ENCODE measurements around the gene HIVEP1. TPM values are rescaled to one million over a fixed set of nuclear protein-coding genes. Genes with fewer than 3 reads are reported as not detected.

Gene HIVEP1
- total RNA-seq, 2 experiments from 2014 or later: 22.1 to 22.6 TPM

DNA sequence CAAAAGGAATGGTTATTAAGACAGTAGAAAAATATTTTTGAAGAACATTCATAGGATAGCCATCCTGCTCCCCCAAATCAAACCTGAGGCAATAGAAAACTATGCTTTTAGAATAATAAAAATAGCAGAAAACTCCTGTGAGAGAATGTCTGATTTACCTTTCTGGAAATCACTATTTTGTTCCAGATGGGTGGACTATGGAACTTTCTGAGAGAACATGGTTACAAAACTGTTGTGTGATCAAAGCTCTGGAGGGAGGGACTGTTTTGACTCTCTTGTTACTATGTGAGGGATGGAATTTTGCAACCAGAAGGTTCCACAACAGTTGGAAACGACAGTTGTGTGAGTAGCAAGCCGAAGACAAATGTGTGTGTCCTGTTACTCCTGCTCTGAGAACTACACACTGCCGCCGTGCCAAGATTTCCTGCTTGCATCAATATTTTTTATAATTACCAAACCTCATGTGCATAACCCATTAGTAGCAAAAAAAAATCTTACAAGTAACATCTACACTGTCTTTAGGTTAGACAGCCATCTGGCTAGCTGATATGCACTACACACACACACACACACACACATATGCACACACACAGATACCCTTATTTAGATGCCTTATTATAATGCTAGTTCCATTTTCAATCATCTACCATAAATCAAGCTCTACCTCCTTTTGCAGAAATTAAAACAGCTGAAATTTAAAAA lies 11.0 kb upstream of the HIVEP1 start:
- DNase-seq (ENCODE audit: low spot score): no peak
- Histone ChIP-seq H2AFZ (ENCODE audit: low read length) (no peak overlapping the region), H3K9me3 (ENCODE audit: low read length) (no peaks in the 10 kb centered on the region), H3K4me3 (ENCODE audit: low read depth, low read length, poor library complexity, severe bottlenecking) (no peak overlapping the region), H3K79me2 (ENCODE audit: insufficient read depth, low read depth, low read length) (no peaks in the 10 kb centered on the region), H4K20me1 (ENCODE audit: insufficient read depth, low read length) (no peaks in the 10 kb centered on the region), H3K9me2 (ENCODE audit: insufficient read depth, low read length) (no peaks in the 10 kb centered on the region), H3K27ac (ENCODE audit: low read depth, low read length, poor library complexity, severe bottlenecking) (no peak overlapping the region), H3K4me1 (ENCODE audit: insufficient read depth, low read length, poor library complexity, severe bottlenecking) (no peaks in the 10 kb centered on the region), H3K4me2 (ENCODE audit: low read length) (no peak overlapping the region), H3K36me3 (ENCODE audit: insufficient read depth, low read length) (no peaks in the 10 kb centered on the region)
- TF ChIP-seq, protein P1, sequence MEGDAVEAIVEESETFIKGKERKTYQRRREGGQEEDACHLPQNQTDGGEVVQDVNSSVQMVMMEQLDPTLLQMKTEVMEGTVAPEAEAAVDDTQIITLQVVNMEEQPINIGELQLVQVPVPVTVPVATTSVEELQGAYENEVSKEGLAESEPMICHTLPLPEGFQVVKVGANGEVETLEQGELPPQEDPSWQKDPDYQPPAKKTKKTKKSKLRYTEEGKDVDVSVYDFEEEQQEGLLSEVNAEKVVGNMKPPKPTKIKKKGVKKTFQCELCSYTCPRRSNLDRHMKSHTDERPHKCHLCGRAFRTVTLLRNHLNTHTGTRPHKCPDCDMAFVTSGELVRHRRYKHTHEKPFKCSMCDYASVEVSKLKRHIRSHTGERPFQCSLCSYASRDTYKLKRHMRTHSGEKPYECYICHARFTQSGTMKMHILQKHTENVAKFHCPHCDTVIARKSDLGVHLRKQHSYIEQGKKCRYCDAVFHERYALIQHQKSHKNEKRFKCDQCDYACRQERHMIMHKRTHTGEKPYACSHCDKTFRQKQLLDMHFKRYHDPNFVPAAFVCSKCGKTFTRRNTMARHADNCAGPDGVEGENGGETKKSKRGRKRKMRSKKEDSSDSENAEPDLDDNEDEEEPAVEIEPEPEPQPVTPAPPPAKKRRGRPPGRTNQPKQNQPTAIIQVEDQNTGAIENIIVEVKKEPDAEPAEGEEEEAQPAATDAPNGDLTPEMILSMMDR (conservative IDR thresholded peaks at IDR 0.05; ENCODE audit: low read length): no peak
- TF ChIP-seq EZH2phosphoT487 (IDR thresholded peaks at IDR 0.05; ENCODE audit: borderline replicate concordance, low read depth, low read length): no peak
- BruUV-seq (replicated peaks): no TSS peak
- intact Hi-C loops (cut with micrococcal nuclease; ENCODE audit: unreplicated experiment): loop anchor here (10.0 kb wide), 1 partner anchor 604 kb away; no protein-coding TSS in a partner anchor
- ChIA-PET POLR2A (no interaction called here), CTCF (ENCODE audit: unreplicated experiment) (no interaction called here)

DNA sequence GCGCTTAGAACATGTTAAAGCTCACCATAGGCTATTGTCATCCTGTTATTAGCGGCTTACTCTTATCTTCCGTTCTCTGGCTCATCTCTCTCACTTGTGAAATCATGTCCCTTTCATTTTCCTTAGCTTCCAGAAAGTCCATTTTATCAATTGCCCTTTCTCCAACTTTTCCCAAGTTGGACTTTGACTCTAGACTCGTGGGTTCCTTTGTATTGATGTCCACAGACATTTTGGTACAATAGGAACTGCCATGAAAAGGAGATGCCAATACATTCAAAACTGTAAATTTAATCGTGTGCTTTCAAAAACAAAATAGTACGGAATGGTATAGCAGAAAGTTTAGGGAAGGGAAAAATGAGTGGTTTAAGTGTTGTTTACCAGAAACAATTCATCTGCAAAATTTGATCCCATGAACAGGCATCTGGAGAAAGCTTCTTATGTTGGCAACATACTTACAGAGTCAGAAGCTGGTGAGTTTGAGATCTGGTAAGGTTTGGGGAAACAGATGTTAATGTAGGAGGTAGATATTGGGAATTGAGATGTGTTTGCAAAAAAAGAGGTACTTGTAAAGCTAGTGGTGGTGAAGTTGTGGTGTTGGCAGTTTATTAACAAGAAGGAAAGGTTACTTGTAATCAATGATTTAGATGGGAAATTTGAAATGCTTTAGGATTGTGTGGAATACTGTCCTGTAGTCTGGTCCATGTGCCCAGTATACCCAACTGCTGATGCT lies 10.2 kb upstream of the HIVEP1 start:
- Histone ChIP-seq H3K9me2 (ENCODE audit: insufficient read depth, low read length) (no peaks in the 10 kb centered on the region), H2AFZ (ENCODE audit: low read length) (no peak overlapping the region), H3K9me3 (ENCODE audit: low read length) (no peaks in the 10 kb centered on the region), H3K4me2 (ENCODE audit: low read length) (no peak overlapping the region), H4K20me1 (ENCODE audit: insufficient read depth, low read length) (no peaks in the 10 kb centered on the region), H3K79me2 (ENCODE audit: insufficient read depth, low read depth, low read length) (no peaks in the 10 kb centered on the region), H3K27ac (ENCODE audit: low read depth, low read length, poor library complexity, severe bottlenecking) (no peak overlapping the region), H3K36me3 (ENCODE audit: insufficient read depth, low read length) (no peaks in the 10 kb centered on the region), H3K4me1 (ENCODE audit: insufficient read depth, low read length, poor library complexity, severe bottlenecking) (no peaks in the 10 kb centered on the region), H3K4me3 (ENCODE audit: low read depth, low read length, poor library complexity, severe bottlenecking) (no peak overlapping the region)
- intact Hi-C loops (cut with micrococcal nuclease; ENCODE audit: unreplicated experiment): loop anchor here (10.0 kb wide), 1 partner anchor 603 kb away; no protein-coding TSS in a partner anchor
- ChIA-PET CTCF (ENCODE audit: unreplicated experiment) (no interaction called here), POLR2A (no interaction called here)
- BruUV-seq (replicated peaks): no TSS peak
- no peak for TF ChIP-seq EZH2phosphoT487 (IDR thresholded peaks at IDR 0.05; ENCODE audit: borderline replicate concordance, low read depth, low read length)
- TF ChIP-seq, protein P1 (conservative IDR thresholded peaks at IDR 0.05; ENCODE audit: low read length): no peak
- no peak for DNase-seq (ENCODE audit: low spot score)
